Measurements from ENCODE around the gene TEDC2. TPM values are rescaled to one million over a fixed set of nuclear protein-coding genes. Genes with fewer than 3 reads are reported as not detected.

The TEDC2 gene
- total and polyA plus RNA-seq, 9 of the 15 experiments (the other 6 are each of a cell fraction or from before 2014, with no cell fraction given) = 0.75 to 57.0 (median 17.6) TPM

GRCh38 chr16:2500918-2501750 is 41.2 kb downstream of the TEDC2 start (continued):
- TF ChIP-seq BHLHE40 (IDR thresholded peaks at IDR 0.05; ENCODE audit: low read length) = peak; percentile 66
- TF ChIP-seq, protein P1, sequence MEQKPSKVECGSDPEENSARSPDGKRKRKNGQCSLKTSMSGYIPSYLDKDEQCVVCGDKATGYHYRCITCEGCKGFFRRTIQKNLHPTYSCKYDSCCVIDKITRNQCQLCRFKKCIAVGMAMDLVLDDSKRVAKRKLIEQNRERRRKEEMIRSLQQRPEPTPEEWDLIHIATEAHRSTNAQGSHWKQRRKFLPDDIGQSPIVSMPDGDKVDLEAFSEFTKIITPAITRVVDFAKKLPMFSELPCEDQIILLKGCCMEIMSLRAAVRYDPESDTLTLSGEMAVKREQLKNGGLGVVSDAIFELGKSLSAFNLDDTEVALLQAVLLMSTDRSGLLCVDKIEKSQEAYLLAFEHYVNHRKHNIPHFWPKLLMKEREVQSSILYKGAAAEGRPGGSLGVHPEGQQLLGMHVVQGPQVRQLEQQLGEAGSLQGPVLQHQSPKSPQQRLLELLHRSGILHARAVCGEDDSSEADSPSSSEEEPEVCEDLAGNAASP (IDR thresholded peaks at IDR 0.05) = no peak
- TF ChIP-seq CCNT2 (IDR thresholded peaks at IDR 0.05; ENCODE audit: borderline replicate concordance, extremely low read depth, insufficient read length, low read depth, low read length) = peak; percentile 27
- TF ChIP-seq EGR1 (conservative IDR thresholded peaks at IDR 0.05) = 0 out of 2 replicates have a peak, but pooled peaks have one; percentile 4
- TF ChIP-seq, protein P2, sequence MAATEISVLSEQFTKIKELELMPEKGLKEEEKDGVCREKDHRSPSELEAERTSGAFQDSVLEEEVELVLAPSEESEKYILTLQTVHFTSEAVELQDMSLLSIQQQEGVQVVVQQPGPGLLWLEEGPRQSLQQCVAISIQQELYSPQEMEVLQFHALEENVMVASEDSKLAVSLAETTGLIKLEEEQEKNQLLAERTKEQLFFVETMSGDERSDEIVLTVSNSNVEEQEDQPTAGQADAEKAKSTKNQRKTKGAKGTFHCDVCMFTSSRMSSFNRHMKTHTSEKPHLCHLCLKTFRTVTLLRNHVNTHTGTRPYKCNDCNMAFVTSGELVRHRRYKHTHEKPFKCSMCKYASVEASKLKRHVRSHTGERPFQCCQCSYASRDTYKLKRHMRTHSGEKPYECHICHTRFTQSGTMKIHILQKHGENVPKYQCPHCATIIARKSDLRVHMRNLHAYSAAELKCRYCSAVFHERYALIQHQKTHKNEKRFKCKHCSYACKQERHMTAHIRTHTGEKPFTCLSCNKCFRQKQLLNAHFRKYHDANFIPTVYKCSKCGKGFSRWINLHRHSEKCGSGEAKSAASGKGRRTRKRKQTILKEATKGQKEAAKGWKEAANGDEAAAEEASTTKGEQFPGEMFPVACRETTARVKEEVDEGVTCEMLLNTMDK (IDR thresholded peaks at IDR 0.05; ENCODE audit: borderline replicate concordance, insufficient read depth, low read depth, low read length, poor library complexity, severe bottlenecking) = peak; percentile 81
- TF ChIP-seq ZNF274 (IDR thresholded peaks at IDR 0.05; ENCODE audit: borderline replicate concordance, low read depth, low read length) = no peak
- peak; percentile 63 for TF ChIP-seq HMGN3 (IDR thresholded peaks at IDR 0.05; ENCODE audit: borderline replicate concordance, extremely low read depth, insufficient read length, low read depth, low read length)
- no peak for TF ChIP-seq ID3 (CRISPR knock-in tag; IDR thresholded peaks at IDR 0.05)
- 0 out of 2 replicates have a peak, but pooled peaks have one; percentile 31 for TF ChIP-seq ID3 (tag; IDR thresholded peaks at IDR 0.05)
- peak; percentile 38; the same call in 1 of the 2 replicates for TF ChIP-seq CBX1 (IDR thresholded peaks at IDR 0.05; ENCODE audit: low read depth)

Measured in K562 (cell line).